AG04450 (cell line): Measurements from ENCODE around the gene SYNE2. TPM values are rescaled to one million over a fixed set of nuclear protein-coding genes. Genes with fewer than 3 reads are reported as not detected.

Experiments
- CTCF ChIA-PET: fragments of 300-600, 350-600 bp; formaldehyde crosslinking; extraction: SDS; loops from one replicate; lab custom pipeline; 2022; ENCODE audit warnings: antibody characterized with exemption, inconsistent platforms; lab: Charles Lee
- POLR2A ChIA-PET: fragments of 350-600 bp; formaldehyde crosslinking; extraction: SDS; loops from one replicate; lab custom pipeline; 2021; ENCODE audit warnings: antibody characterized with exemption, inconsistent platforms; lab: Yijun Ruan, JAX
- DNase-seq: peaks from one replicate; pipeline ENCODE4 v3.0.0-alpha.2; 2011; ENCODE audit warnings: low read depth, low spot score
- H3K27ac ChIP-seq: one replicate; pipeline ENCODE4 v1.5.1; 2012; ENCODE audit warnings: low read depth, low read length, control low read depth
- H3K27me3 ChIP-seq: one replicate; pipeline ENCODE4 v1.6.0; 2012; ENCODE audit warnings: low read length; ENCODE audit not compliant: control insufficient read depth, insufficient read depth
- H3K4me3 ChIP-seq: 2 replicates; pipeline ENCODE4 v1.5.1; 2011; ENCODE audit warnings: mild to moderate bottlenecking, low read depth, low read length, control low read depth
- H3K9me3 ChIP-seq: 2 replicates; pipeline ENCODE4 v1.5.1; 2012; ENCODE audit warnings: low read length; ENCODE audit not compliant: control insufficient read depth, insufficient read depth
- polyA plus RNA-seq: library from polyadenylated mRNA; depleted of rRNA; stranded (reverse); fragments of >200 nt; gene quantifications from 2 replicates; pipeline ENCODE4 v1.2.3, GENCODE V29; 2011
- TF ChIP-seq, protein P1 (sequence below): IDR thresholded peaks from 2 replicates; pipeline ENCODE4 v1.5.1; 2011; ENCODE audit warnings: low read depth, low read length, control low read depth, inconsistent platforms

Gene SYNE2
- polyA plus RNA-seq, 1 experiment: 6.1 TPM

DNA sequence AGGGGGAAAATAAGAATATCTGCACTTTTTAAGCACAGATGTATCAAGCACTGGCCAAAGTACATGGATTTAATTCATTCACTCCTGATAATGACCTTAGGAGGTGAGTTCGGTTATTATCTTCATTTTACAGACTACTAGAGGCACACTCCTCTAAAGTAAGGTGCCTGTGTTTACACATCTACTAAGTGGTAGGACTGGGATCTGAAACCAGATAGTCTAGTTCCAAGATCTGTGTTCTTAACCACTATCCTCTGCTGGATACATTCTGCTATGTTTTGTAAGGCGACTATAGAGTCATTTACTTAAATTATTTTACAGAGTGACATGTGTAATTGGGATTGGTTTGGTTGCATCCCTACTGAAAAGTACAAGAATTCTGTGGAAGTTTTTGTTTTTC is 266.1 kb downstream of the SYNE2 start:
- TF ChIP-seq, protein P1, sequence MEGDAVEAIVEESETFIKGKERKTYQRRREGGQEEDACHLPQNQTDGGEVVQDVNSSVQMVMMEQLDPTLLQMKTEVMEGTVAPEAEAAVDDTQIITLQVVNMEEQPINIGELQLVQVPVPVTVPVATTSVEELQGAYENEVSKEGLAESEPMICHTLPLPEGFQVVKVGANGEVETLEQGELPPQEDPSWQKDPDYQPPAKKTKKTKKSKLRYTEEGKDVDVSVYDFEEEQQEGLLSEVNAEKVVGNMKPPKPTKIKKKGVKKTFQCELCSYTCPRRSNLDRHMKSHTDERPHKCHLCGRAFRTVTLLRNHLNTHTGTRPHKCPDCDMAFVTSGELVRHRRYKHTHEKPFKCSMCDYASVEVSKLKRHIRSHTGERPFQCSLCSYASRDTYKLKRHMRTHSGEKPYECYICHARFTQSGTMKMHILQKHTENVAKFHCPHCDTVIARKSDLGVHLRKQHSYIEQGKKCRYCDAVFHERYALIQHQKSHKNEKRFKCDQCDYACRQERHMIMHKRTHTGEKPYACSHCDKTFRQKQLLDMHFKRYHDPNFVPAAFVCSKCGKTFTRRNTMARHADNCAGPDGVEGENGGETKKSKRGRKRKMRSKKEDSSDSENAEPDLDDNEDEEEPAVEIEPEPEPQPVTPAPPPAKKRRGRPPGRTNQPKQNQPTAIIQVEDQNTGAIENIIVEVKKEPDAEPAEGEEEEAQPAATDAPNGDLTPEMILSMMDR: no peak
- no peak overlapping the region for H3K4me3 ChIP-seq
- CTCF ChIA-PET: no interaction called here
- no peak overlapping the region for H3K27ac ChIP-seq
- no peak for DNase-seq
- no peaks in the 10 kb centered on the region for H3K9me3 ChIP-seq
- POLR2A ChIA-PET: no interaction called here
- H3K27me3 ChIP-seq: no peaks in the 10 kb centered on the region

DNA sequence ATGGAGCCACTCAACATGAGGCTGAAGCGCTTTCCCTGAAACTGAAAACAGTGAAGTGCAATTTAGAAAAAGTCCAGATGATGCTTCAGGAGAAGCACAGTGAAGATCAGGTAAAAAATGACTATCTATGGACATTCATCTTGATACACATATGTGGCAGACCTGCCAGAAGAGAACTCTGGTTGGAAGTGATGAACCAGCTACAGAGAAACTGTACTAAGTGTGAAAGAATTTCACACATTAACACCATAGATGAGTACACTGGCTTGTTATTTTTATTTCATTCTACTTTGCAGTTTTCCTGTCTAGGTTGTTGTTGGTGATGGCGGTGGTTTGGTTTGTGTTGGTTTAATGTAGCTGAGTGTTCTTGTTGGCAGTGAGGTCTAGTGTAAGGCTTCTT is 266.7 kb downstream of the SYNE2 start:
- ChIA-PET CTCF (no interaction called here), POLR2A (no interaction called here)
- no peaks in the 10 kb centered on the region for H3K9me3 ChIP-seq
- DNase-seq: no peak
- H3K27me3 ChIP-seq: no peaks in the 10 kb centered on the region
- TF ChIP-seq, protein P1: no peak
- H3K4me3 ChIP-seq: no peak overlapping the region
- no peak overlapping the region for H3K27ac ChIP-seq

DNA sequence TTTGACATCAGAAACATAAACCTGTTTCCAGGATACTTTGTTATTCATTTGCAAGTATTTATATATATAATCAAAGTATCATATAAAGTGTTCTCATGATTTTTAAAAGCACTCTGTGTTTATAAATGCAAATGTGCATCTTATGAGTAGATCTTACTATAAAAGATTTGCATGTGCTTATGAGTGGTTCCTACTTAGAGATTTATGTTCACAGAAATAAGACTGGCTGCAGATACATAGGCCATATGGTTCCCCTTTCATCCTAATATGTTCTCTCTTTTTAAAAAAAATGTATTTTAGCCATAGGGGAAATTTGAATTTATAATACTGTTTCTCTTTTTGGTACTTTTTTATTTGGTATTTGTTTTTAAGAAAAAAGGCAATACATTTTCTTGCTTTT is 267.2 kb downstream of the SYNE2 start:
- no peak overlapping the region for H3K4me3 ChIP-seq
- no peaks in the 10 kb centered on the region for H3K27me3 ChIP-seq
- ChIA-PET POLR2A (no interaction called here), CTCF (no interaction called here)
- TF ChIP-seq, protein P1: no peak
- H3K27ac ChIP-seq: no peak overlapping the region
- DNase-seq: no peak
- H3K9me3 ChIP-seq: no peaks in the 10 kb centered on the region

DNA sequence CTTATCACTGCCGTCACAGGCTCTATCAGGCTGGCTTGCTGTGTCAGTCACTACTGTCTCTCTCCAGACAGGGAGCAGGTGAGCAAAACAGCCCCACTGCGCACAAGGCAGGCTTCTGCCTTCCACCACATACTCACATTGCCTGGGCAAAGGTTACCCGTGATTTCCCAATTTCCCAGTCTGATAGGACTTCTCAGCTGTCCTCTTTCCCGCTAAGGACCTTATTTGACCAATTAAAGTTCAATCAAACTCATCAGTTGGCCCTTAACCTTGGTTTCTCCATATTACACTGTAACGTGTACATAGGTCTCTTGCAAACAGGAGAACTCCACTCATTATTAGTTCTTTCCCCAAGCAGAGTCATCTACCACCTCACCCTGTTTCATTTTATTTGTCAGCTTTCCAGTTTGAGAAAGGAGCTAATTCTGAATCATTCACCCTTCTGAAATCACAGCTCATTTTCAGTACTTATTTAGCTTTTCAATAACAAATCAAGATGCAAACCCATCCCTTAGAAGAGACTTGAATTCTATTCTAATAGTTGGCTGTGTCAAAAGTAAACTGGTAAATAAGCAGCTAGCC is 270.5 kb downstream of the SYNE2 start:
- ChIA-PET POLR2A (no interaction called here), CTCF (interaction anchor here (0.8 kb wide), 1 partner anchor 14 kb away, joined by 3 read pairs; no protein-coding TSS in a partner anchor)
- Histone ChIP-seq H3K9me3 (no peaks in the 10 kb centered on the region), H3K27ac (no peak overlapping the region), H3K4me3 (no peak overlapping the region), H3K27me3 (no peaks in the 10 kb centered on the region)
- TF ChIP-seq, protein P1: no peak
- no peak for DNase-seq

DNA sequence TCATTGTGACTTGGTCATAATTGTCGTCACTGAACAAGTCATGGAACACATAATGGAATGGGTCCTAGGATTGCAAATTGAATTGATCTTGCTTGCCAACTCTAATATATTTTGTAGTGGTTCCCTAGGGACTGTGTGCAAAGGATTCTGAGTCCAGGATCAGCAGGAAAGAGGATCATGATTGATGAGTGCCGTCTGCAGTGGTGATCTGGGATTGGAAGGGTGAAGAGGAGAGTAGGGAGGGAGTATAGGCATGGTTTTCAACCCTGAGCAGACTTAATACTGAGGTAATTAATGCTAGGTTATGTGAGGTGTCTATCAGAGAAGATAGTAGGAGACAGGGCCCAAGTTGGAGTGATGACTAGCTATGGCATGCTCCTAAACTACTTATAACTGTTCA is 272.5 kb downstream of the SYNE2 start:
- no peak for DNase-seq
- TF ChIP-seq, protein P1: no peak
- H3K27me3 ChIP-seq: no peaks in the 10 kb centered on the region
- ChIA-PET POLR2A (no interaction called here), CTCF (interaction anchor here (1.2 kb wide), 1 partner anchor 178 kb away, joined by 4 read pairs; no protein-coding TSS in a partner anchor)
- H3K27ac ChIP-seq: no peak overlapping the region
- no peak overlapping the region for H3K4me3 ChIP-seq
- H3K9me3 ChIP-seq: no peaks in the 10 kb centered on the region
